ENCODE measurements around the gene CEBPG.

DNA sequence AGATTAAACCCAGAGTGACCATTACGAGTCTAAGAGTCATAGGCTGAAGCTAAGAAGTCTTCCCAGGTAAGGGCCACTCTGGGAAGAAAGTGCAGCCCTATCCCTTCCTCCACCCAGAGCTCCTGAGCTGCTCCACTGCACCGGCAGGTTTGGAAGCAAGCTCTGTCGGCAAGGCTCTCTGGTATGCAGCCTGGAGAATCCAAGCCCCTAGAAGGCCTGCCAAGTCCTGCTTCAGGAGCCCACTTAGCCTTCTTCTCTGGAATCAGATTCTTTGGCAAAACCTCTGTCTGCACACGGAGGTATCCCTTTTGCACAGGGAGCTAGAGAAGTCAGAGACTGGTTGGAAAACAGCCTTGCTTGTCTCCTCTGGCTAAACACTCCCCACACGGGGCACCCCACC lies 58.5 kb downstream of the CEBPG start:
- TF ChIP-seq, protein P1, sequence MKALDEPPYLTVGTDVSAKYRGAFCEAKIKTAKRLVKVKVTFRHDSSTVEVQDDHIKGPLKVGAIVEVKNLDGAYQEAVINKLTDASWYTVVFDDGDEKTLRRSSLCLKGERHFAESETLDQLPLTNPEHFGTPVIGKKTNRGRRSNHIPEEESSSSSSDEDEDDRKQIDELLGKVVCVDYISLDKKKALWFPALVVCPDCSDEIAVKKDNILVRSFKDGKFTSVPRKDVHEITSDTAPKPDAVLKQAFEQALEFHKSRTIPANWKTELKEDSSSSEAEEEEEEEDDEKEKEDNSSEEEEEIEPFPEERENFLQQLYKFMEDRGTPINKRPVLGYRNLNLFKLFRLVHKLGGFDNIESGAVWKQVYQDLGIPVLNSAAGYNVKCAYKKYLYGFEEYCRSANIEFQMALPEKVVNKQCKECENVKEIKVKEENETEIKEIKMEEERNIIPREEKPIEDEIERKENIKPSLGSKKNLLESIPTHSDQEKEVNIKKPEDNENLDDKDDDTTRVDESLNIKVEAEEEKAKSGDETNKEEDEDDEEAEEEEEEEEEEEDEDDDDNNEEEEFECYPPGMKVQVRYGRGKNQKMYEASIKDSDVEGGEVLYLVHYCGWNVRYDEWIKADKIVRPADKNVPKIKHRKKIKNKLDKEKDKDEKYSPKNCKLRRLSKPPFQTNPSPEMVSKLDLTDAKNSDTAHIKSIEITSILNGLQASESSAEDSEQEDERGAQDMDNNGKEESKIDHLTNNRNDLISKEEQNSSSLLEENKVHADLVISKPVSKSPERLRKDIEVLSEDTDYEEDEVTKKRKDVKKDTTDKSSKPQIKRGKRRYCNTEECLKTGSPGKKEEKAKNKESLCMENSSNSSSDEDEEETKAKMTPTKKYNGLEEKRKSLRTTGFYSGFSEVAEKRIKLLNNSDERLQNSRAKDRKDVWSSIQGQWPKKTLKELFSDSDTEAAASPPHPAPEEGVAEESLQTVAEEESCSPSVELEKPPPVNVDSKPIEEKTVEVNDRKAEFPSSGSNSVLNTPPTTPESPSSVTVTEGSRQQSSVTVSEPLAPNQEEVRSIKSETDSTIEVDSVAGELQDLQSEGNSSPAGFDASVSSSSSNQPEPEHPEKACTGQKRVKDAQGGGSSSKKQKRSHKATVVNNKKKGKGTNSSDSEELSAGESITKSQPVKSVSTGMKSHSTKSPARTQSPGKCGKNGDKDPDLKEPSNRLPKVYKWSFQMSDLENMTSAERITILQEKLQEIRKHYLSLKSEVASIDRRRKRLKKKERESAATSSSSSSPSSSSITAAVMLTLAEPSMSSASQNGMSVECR (CRISPR knock-in tag; IDR thresholded peaks at IDR 0.05): no peak
- TF ChIP-seq, protein P2, sequence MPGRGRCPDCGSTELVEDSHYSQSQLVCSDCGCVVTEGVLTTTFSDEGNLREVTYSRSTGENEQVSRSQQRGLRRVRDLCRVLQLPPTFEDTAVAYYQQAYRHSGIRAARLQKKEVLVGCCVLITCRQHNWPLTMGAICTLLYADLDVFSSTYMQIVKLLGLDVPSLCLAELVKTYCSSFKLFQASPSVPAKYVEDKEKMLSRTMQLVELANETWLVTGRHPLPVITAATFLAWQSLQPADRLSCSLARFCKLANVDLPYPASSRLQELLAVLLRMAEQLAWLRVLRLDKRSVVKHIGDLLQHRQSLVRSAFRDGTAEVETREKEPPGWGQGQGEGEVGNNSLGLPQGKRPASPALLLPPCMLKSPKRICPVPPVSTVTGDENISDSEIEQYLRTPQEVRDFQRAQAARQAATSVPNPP (IDR thresholded peaks at IDR 0.05; ENCODE audit: borderline replicate concordance, insufficient read depth, insufficient read length): no peak
- TF ChIP-seq IRF2 (CRISPR knock-in tag; IDR thresholded peaks at IDR 0.05): no peak

All from K562 (cell line).